B cell (primary cell): ENCODE data around the gene PSEN1. TPM values are rescaled to one million over a fixed set of nuclear protein-coding genes. Genes with fewer than 3 reads are reported as not detected.

Experiments used
- ATAC-seq: fragments of 200-7000 bp; cut with Tn5 transposase; one replicate; pipeline ENCODE4 v1.10.0; 2021; ENCODE audit warnings: low read depth, mild to moderate bottlenecking, moderate number of reproducible peaks, moderate library complexity
- CTCF ChIA-PET: fragments of 350-600 bp; sonication (Branson Sonifier 250); formaldehyde crosslinking; loops from one replicate; lab custom pipeline; 2021; ENCODE audit warnings: antibody characterized with exemption, inconsistent platforms; lab: Charles Lee
- POLR2A ChIA-PET: fragments of 350-600 bp; sonication (Branson Sonifier 250); formaldehyde crosslinking; loops from one replicate; lab custom pipeline; 2021; ENCODE audit warnings: antibody characterized with exemption; lab: Charles Lee
- DNase-seq: peaks from one replicate; pipeline ENCODE4 v3.0.0; 2013
- H2AFZ ChIP-seq: 2 replicates; pipeline ENCODE4 v1.6.1; 2012; ENCODE audit warnings: mild to moderate bottlenecking, low read depth, low read length; ENCODE audit not compliant: insufficient read depth, poor library complexity, severe bottlenecking
- H3K27ac ChIP-seq, 2 donors: 1 replicate in 1 of 2; 2 replicates in 1 of 2; pipeline ENCODE4 v1.5.1; 2012 to 2013; ENCODE audit warnings: low read length in 2 of 2, mild to moderate bottlenecking in 2 of 2, moderate library complexity in 1 of 2
- H3K27me3 ChIP-seq, 4 experiments: fragments of 200-600 bp in 1 of 4; sonication (generic) in 1 of 4; replicated peaks in 1 of 4; 1 replicate in 2 of 4; 2 replicates in 2 of 4; pipeline versions ENCODE4 v1.6.1 to v1.7.0; 2013 to 2016; ENCODE audit warnings: low read length in 3 of 4, mild to moderate bottlenecking in 2 of 4, mixed read lengths in 1 of 4, moderate library complexity in 1 of 4; ENCODE audit not compliant: insufficient read depth in 4 of 4, control insufficient read depth in 3 of 4; ENCODE audit errors: control extremely low read depth in 1 of 4
- H3K36me3 ChIP-seq, 2 experiments: replicated peaks in 1 of 2; 1 replicate in 1 of 2; 2 replicates in 1 of 2; pipeline versions ENCODE4 v1.6.1 to v1.7.1; 2013; ENCODE audit warnings: low read length in 1 of 2; ENCODE audit not compliant: insufficient read depth in 2 of 2, control insufficient read depth in 1 of 2; ENCODE audit errors: control extremely low read depth in 1 of 2, extremely low read depth in 1 of 2
- H3K4me1 ChIP-seq, 2 donors: fragments of 200-600 bp in 1 of 2; sonication (generic) in 1 of 2; 1 replicate in 1 of 2; 2 replicates in 1 of 2; pipeline versions ENCODE4 v1.5.1 to v1.6.1; 2013 to 2017; ENCODE audit warnings: low read length in 2 of 2; ENCODE audit not compliant: control insufficient read depth in 2 of 2, insufficient read depth in 2 of 2
- H3K4me2 ChIP-seq: replicated peaks from 2 replicates; pipeline ENCODE3; 2012; ENCODE audit warnings: mild to moderate bottlenecking, low read depth, low read length; ENCODE audit not compliant: poor library complexity, severe bottlenecking
- H3K4me3 ChIP-seq, 5 experiments: fragments of 200-600 bp in 1 of 5; sonication (generic) in 1 of 5; 1 replicate in 3 of 5; 2 replicates in 2 of 5; pipeline versions ENCODE4 v1.5.1 to v1.7.0; 2011 to 2016; ENCODE audit warnings: low read length in 4 of 5, mild to moderate bottlenecking in 4 of 5, low read depth in 2 of 5, control low read depth in 1 of 5, moderate library complexity in 1 of 5; ENCODE audit not compliant: insufficient read depth in 1 of 5; ENCODE audit errors: control extremely low read depth in 1 of 5, extremely low read depth in 1 of 5
- H3K79me2 ChIP-seq: fragments of 200-600 bp; sonication (generic); one replicate; pipeline ENCODE4 v1.6.0; 2016; ENCODE audit warnings: low read length; ENCODE audit not compliant: control insufficient read depth, insufficient read depth
- H3K9ac ChIP-seq: fragments of 200-600 bp; sonication (generic); 2 replicates; pipeline ENCODE4 v1.6.1; 2017; ENCODE audit warnings: mild to moderate bottlenecking, low read length, moderate library complexity
- H3K9me3 ChIP-seq, 3 donors: one replicate each; pipeline versions ENCODE4 v1.6.1 to v1.7.1; 2013; ENCODE audit warnings: low read length in 2 of 3; ENCODE audit not compliant: control insufficient read depth in 2 of 3, insufficient read depth in 1 of 3; ENCODE audit errors: control extremely low read depth in 1 of 3
- H4K20me1 ChIP-seq: 2 replicates; pipeline ENCODE4 v1.6.0; 2012; ENCODE audit warnings: mild to moderate bottlenecking, low read length; ENCODE audit not compliant: insufficient read depth, control insufficient read depth, poor library complexity, severe bottlenecking
- H3K27ac Mint-ChIP-seq: one replicate; pipeline ENCODE4 v1.8.0; 2021; ENCODE audit warnings: mixed read lengths
- H3K27me3 Mint-ChIP-seq: one replicate; pipeline ENCODE4 v1.8.0; 2021; ENCODE audit warnings: mixed read lengths
- H3K4me1 Mint-ChIP-seq: one replicate; pipeline ENCODE4 v1.8.0; 2021; ENCODE audit warnings: mixed read lengths
- H3K4me3 Mint-ChIP-seq: one replicate; pipeline ENCODE4 v1.8.0; 2021; ENCODE audit warnings: mixed read lengths
- H3K9me3 Mint-ChIP-seq: one replicate; pipeline ENCODE4 v1.8.0; 2022; ENCODE audit warnings: mixed read lengths; ENCODE audit not compliant: insufficient read depth
- EZH2 ChIP-seq: IDR thresholded peaks from 2 replicates; pipeline ENCODE4 v1.6.1; 2012; ENCODE audit warnings: borderline replicate concordance, low read depth, mild to moderate bottlenecking, moderate library complexity, low read length; ENCODE audit not compliant: insufficient read depth, poor library complexity, severe bottlenecking
- WGBS: methylation state at CpG from one replicate; pipeline ENCODE4 v1.1.5; 2013; ENCODE audit warnings: missing lambda C conversion rate; ENCODE audit not compliant: insufficient coverage; 5-methylcytosine and 5-hydroxymethylcytosine counted together
- intact Hi-C: fragments of 100-400 bp; cut with micrococcal nuclease; formaldehyde crosslinking; loops from one replicate; pipeline ENCODE4 v1.10.0; 2022
- polyA plus RNA-seq: library from polyadenylated mRNA; depleted of rRNA; stranded (reverse); fragments of >200 nt; gene quantifications from 2 replicates; pipeline ENCODE4 v1.2.3, GENCODE V29; 2012
- total RNA-seq, 2 donors: library from RNA; stranded (reverse); fragments of 120-200 nt in 1 of 2; gene quantifications; 1 replicate in 1 of 2; 2 replicates in 1 of 2; pipeline versions ENCODE4 v1.2.3 to v1.2.4, GENCODE V29; 2013 to 2022
- TF ChIP-seq, protein P1 (sequence below): fragments of 200-600 bp; IDR thresholded peaks from one replicate; pipeline ENCODE4 v1.8.0; 2022; ENCODE audit warnings: antibody characterized with exemption, mild to moderate bottlenecking

PSEN1 gene
- total and polyA plus RNA-seq, 2 donors (not counting 1 experiment from before 2014, with no cell fraction given): 10.2 to 75.9 TPM

DNA sequence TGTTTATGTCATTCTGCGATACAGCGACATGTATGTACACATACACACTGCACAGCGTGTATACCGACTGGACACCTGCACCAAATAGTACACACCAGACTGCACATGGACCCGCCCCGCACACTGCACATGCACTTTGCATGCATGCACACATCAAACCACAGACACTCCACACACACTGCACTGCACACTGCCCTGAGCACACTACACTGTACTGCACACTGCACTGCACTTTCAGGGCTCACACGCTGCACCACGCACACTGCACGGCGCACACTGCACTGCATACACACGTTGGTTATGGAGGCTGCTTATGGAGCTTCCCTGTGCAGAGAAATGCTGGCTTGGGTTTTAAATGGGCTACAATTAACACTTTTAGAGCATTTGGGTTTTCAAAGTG, 102.6 kb downstream of the PSEN1 start:
- peaks cover 69 to 75% of the 10 kb centered on the region in 2 donors for H3K4me1 ChIP-seq
- H3K4me1 Mint-ChIP-seq: peaks cover 66% of the 10 kb centered on the region
- peaks cover 5% of the 10 kb centered on the region for H4K20me1 ChIP-seq
- H3K9me3 Mint-ChIP-seq: no peaks in the 10 kb centered on the region
- H3K27ac ChIP-seq: no peak overlapping the region
- ChIA-PET CTCF (interaction anchor here (2.6 kb wide), 1 partner anchor 233 kb away, joined by 6 read pairs; no protein-coding TSS in a partner anchor), POLR2A (no interaction called here)
- no peak for TF ChIP-seq EZH2
- TF ChIP-seq, protein P1, sequence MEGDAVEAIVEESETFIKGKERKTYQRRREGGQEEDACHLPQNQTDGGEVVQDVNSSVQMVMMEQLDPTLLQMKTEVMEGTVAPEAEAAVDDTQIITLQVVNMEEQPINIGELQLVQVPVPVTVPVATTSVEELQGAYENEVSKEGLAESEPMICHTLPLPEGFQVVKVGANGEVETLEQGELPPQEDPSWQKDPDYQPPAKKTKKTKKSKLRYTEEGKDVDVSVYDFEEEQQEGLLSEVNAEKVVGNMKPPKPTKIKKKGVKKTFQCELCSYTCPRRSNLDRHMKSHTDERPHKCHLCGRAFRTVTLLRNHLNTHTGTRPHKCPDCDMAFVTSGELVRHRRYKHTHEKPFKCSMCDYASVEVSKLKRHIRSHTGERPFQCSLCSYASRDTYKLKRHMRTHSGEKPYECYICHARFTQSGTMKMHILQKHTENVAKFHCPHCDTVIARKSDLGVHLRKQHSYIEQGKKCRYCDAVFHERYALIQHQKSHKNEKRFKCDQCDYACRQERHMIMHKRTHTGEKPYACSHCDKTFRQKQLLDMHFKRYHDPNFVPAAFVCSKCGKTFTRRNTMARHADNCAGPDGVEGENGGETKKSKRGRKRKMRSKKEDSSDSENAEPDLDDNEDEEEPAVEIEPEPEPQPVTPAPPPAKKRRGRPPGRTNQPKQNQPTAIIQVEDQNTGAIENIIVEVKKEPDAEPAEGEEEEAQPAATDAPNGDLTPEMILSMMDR: no peak
- no peaks in the 10 kb centered on the region for H3K79me2 ChIP-seq
- intact Hi-C loops: no loop called here
- no peak overlapping the region for H2AFZ ChIP-seq
- H3K27me3 ChIP-seq: peaks cover 0 to 83% (median 34%) of the 10 kb centered on the region in 4 experiments
- no peak for DNase-seq
- WGBS: 70% methylated on average over 9 of the region's 11 CpGs
- peak overlapping the region; percentile 55 for H3K4me2 ChIP-seq
- H3K27ac Mint-ChIP-seq: no peak overlapping the region
- H3K4me3 ChIP-seq: no peak overlapping the region
- H3K4me3 Mint-ChIP-seq: peak overlapping the region; percentile 38
- no peak overlapping the region for H3K9ac ChIP-seq
- ATAC-seq: no peak
- H3K9me3 ChIP-seq: peaks cover 0 to 15% (median 0%) of the 10 kb centered on the region in 3 donors
- peaks cover 64% of the 10 kb centered on the region for H3K27me3 Mint-ChIP-seq
- no peaks in the 10 kb centered on the region for H3K36me3 ChIP-seq

DNA sequence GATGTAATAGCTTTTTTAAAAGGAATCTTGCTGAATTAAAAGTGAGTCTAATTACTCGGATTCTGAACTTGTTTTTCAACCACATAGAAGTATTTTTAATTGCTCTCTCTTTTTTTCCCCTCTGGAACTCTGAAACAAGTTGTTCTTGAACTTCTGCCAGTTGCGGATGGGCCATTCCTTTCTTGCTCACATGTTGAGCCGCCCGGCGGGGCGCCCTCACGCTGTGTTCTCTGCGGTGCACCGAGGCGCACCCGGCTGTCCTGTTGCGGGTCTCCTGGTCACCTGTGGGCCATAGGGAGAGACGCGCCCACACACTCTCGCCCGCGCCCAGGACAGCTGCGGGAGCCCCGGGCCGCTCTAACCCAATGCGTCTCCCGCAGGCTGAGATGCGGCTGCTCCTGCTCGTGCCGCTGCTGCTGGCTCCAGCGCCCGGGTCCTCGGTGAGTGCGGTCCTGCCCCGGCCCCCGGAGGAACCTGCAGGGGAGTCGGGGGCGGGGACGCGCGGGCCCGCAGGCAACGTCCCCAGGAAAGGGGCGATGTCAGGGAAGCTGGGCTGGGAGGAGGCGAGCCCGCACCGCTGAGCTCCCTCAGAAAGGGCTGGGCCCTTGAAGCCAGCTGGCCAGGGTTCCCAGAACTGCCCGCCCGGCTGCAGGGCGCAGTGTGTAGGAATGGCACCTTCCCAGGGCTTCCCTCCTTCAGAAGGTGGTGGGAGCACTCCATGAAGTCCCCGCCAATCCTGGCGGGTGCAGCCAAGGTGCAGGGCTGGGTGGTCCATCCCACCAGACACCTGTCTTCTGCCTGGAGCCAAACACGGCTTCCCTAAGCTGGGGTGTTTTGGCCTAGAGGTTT, 103.3 kb downstream of the PSEN1 start:
- TF ChIP-seq, protein P1: no peak
- peak; percentile 58 for TF ChIP-seq EZH2
- peak overlapping the region; percentile 64 for H3K4me3 Mint-ChIP-seq
- H3K9me3 ChIP-seq: peaks cover 0 to 15% (median 0%) of the 10 kb centered on the region in 3 donors
- peaks cover 61% of the 10 kb centered on the region for H3K27me3 Mint-ChIP-seq
- H3K9me3 Mint-ChIP-seq: no peaks in the 10 kb centered on the region
- intact Hi-C loops: no loop called here
- no peak overlapping the region for H3K27ac ChIP-seq
- 11% methylated on average over 46 of the region's 48 CpGs for WGBS
- peaks cover 69 to 75% of the 10 kb centered on the region in 2 donors for H3K4me1 ChIP-seq
- peaks cover 0 to 80% (median 33%) of the 10 kb centered on the region in 4 experiments for H3K27me3 ChIP-seq
- H3K79me2 ChIP-seq: no peaks in the 10 kb centered on the region
- H3K9ac ChIP-seq: no peak overlapping the region
- H3K4me1 Mint-ChIP-seq: peaks cover 67% of the 10 kb centered on the region
- no peak overlapping the region for H2AFZ ChIP-seq
- H3K27ac Mint-ChIP-seq: no peak overlapping the region
- ChIA-PET CTCF (interaction anchor here (2.6 kb wide), 1 partner anchor 232 kb away, joined by 6 read pairs; no protein-coding TSS in a partner anchor), POLR2A (interaction anchor here (1.2 kb wide), 1 partner anchor 31 kb away, joined by 7 read pairs; no protein-coding TSS in a partner anchor)
- H3K4me3 ChIP-seq: no peak overlapping the region
- H3K4me2 ChIP-seq: peak overlapping the region; percentile 55
- H4K20me1 ChIP-seq: peaks cover 5% of the 10 kb centered on the region
- H3K36me3 ChIP-seq: no peaks in the 10 kb centered on the region
- ATAC-seq (no peak), DNase-seq (no peak)
